Stimulated activated CD4-positive, alpha-beta T cell treated with anti-CD3 and anti-CD28 coated beads, Interleukin-12 subunit alpha, Interleukin-12 subunit beta, amount 100 ng/mL, for 24 hours (primary cell): Measurements from ENCODE around the gene ANO8.

ENCODE experiments used
- DNase-seq, 2 experiments: peaks; one replicate each; pipeline ENCODE4 v3.0.0-alpha.2; 2020; ENCODE audit warnings: low read depth in 2 of 2

The ANO8 gene

GRCh38 chr19:17328517-17329365 lies 5.9 kb downstream of the ANO8 start:
- DNase-seq = no peak

- peak in 1 of 2 experiments; percentile 50 for DNase-seq
These were observed 6.8 kb downstream of the ANO8 start for GRCh38 chr19:17327654-17328516.

GRCh38 chr19:17327068-17327653 lies 7.5 kb downstream of the ANO8 start:
- no peak for DNase-seq

DNA sequence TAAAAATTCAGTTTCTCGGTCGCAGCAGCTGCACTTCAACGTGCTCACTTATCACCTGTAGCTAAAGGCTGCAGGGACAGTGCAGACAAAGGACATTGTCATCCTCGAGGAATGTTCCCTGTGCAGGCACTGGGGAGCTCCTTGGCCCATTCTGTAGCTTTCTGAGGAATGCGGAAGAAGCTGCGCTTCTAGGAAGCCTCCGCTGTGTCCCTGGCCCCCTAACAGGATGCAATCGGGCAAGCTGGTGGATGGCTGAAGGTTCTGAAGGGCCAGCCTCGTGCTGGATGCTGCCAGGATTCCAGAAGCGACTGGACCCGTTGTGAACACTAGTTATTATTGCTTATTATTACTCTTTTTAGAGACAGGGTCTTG lies 8.1 kb downstream of the ANO8 start:
- no peak for DNase-seq

DNA sequence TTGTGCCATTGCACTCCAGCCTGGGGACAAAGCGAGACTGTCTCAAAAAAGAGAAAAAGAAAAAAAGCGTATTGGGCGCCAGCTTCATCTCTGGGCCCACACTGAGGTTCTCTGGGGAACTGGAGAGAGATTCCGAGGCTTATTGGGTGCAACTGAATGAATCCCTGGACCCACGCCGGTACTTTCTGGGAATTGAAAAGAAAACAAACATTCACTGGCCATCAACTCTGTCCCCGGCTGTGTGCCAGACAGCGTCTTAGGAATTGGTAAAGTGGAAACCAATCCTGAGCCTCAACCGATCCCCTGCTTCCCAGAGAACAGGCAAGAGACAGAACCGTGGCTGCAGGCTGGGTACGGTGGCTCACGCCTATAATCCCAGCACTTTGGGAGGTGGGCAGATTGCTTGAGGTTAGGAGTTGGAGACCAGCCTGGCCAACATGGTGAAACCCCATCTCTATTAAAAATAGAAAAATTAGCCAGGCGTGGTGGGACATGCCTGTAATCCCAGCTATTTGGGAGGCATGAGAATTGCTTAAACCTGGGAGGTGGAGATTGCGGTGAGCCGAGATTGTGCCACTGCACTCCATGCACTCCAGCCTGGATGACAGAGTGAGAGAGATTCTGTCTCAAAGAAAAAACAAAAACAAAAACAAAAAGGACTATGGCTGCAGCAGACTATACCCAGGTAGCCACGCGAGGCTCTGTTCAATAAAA lies 8.6 kb downstream of the ANO8 start:
- no peak for DNase-seq

- DNase-seq = no peak
These were observed 9.5 kb downstream of the ANO8 start for GRCh38 chr19:17325133-17325532.

DNA sequence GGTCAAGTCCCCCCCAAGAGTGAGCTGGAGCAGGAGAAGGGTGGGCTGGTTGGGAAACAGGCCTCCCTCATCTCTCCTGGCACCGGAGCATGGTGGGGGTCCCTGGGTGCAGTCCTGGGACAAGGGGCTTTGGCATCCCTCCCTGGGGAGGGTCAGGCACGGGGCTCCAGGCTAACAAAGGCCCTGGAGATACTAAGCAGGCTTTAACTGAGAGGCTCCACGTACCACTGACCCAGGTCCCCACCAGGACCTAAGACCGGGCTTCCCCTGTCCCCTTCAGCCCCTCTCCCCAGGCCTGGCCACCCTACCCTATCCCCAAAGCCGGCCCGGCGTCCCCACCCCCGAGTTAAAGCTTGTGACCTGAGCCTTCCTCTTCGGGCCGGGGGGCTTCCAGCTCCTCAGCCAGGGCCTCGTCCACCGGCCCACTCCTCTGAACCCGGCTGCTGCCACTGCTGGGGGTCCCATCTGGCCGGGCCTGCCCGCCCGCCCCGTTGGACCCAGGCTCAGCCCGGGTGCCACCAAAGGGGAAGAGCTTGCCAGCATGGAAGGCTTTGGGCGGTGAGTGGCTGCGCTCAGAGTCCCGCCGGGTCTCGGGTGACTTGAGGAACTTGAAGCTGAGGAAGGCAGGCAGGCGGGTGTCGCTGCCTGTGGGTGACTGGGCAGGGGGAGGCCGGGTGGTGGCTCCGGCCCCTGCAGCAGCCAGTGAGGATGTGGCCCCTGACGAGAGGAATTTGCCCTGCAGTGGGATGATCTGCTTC lies 10.1 kb downstream of the ANO8 start:
- no peak for DNase-seq

- DNase-seq = no peak
These were observed 10.7 kb downstream of the ANO8 start for GRCh38 chr19:17323964-17324332.

DNA sequence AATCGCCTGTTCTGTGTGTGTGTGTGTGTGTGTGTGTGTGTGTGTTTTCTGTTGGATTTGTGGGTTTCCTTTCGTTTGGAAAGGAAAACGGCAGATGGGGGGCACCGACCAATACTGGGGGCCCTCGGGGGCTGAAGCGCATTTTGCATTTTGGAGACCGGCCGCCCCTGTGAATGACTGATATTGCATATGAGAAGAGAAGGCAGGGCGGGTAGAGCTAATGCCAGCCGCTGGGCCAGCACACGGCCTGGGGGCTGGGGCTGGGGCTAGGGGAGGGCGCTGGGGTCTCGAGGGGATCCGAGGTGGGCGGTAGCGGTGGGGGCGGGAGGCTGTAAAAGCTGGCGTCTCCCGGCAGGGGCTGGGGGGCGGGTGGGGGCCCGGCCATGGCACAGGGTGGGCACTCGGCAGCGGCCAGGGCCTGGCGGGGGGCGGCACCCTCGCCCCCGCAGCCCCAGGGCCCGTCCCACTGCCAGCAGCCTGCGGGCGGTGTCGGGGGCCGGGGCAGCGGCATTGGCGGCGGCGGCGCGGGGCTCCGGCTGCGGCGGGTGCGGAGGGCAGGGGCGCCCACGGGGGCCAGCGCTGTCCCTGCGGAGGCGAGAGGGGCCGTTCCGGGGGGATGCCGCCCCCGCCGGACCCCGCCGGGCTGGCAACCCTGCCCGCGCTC lies 11.2 kb downstream of the ANO8 start:
- no peak for DNase-seq

- DNase-seq = no peak
These were observed 11.8 kb downstream of the ANO8 start for GRCh38 chr19:17322854-17323253.

DNA sequence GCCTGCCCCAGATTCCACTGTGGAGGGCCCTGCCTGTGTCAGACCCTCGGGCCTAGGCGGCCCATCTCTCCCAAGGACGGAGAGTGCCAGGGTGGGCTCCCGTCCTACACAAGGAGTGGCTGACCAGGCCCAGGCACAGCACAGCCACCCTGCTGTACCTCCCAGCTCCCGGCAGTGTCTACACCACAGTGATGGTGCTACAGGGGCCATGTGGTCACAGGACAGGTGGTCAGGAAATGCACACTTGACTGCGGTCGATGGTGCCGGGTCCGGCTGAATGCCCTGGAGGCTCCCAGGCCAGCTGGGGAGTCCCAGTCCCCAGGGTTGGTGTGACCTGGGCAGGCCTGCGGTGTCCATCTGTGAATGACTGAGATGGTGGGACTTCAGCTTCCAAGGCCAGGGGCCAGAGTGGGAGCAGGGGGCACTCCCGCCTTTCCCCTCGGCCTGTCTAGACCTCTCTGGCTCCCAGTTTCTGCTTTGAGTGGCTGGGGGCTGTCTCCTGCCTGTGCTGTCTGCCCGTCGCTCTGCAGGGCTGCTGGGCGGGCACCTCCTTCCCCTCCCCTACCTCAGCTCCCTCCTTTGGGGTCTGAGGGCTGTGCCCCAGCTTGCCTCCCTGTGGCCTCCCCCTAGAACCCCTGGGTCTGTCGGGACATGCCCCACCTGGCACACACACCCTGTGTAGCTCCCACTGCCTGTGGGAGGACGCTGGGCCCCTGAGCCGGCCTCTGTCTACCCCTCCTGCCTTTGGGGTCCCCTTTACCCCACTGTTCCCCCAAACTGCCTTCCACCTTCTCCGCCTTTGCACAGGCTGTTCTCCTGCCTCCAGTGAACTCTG lies 12.8 kb downstream of the ANO8 start:
- no peak for DNase-seq

GRCh38 chr19:17320435-17320834 lies 14.2 kb downstream of the ANO8 start:
- no peak for DNase-seq

GRCh38 chr19:17319473-17320238 lies 15.0 kb downstream of the ANO8 start:
- no peak for DNase-seq

DNA sequence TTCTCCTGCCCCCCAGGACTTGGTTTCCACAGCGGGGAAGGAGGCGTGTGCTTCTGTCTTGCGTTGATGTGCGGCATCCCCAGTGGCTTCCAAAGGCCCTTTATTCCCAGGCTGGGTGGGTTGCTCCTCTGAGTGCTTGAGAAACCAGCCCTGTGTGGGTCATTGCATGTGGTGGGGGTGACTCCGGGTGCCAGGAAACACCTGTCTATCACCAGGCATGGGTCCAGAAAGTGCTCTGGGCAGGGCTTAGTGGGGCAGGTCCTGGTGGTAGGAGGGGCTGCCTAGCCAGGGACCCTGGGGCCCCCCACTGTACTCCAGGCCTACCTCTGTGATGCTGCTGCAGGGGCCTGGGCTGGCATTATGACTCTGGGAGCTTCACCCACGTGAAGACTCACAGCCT lies 15.7 kb downstream of the ANO8 start:
- no peak for DNase-seq

DNA sequence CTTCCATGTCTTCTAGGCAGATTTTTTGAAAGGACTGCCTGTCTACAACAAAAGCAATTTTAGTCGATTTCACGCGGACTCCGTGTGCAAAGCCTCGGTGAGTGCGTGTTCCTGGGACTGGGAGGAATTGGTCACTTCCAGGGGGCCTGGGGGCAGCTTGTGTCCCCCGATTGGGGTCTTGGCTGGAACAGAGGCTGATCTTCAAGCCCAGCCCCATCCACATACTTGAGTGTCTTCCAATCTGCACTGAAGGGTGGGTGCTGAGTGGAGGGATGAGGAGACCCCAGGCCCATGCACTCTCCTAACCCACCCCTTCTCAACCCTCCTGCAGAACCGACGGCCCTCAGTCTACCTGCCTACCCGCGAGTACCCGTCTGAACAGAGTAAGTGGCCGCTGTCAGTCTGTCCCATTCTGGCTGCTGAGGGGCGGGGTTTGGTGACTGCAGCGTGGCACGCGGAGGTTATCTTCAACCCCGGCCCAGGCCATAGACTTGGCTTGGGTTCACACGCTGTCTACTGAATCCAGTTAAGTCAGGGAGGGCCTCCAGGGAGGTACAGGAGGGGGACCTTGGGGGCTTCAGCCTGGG lies 20.6 kb downstream of the ANO8 start:
- no peak for DNase-seq

- DNase-seq = no peak
These were observed 22.2 kb downstream of the ANO8 start for GRCh38 chr19:17312189-17313113.

DNA sequence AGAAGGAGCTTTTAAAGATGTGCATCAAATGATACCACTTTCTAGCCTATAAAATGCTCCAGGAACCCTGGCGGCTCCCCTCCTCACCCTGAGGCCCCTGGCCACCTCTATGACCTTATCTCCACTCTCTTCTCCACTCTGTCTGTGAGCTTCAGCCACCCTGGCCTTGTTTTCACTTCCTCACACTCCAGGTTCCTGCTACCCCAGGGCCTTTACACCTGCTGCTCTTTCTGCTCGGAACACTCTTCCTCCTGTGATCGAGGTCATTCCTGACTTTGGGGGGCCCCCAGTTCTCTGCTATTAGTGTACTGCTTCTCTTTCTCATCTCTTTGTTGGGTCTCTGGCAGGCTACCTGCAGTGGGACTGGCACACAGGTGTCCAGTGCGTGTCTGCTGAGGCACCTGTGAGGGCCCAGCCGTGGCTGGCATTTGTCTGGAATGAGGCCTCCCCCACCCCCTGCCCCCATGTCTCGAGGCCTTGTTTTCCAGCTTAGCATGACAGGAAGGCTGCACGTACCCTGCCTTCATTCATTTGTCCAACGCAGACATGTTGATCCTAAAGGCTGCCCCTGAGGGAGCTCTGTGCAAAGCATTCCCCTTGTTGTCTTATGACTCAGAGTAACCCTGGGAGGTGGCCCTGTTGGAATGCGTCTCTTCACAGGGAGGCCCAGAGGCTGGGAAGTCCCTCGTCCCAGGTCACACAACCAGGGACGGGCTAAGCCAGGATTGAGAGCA lies 23.0 kb downstream of the ANO8 start:
- no peak for DNase-seq
